Hematopoietic multipotent progenitor cell treated with erythropoietin and hydrocortisone succinate and interleukin-3 and kit ligand, for 8 days (in vitro differentiated cells): ENCODE measurements around the gene ETV3.
"Not testable (repeated sequence)": the region's sequence is repeated elsewhere in the genome, so short reads cannot be mapped to it uniquely, and the experiment has no call there.

Source experiments
- DNase-seq: peaks from one replicate; pipeline ENCODE4 v3.0.0-alpha.2; 2015

Gene ETV3

DNA sequence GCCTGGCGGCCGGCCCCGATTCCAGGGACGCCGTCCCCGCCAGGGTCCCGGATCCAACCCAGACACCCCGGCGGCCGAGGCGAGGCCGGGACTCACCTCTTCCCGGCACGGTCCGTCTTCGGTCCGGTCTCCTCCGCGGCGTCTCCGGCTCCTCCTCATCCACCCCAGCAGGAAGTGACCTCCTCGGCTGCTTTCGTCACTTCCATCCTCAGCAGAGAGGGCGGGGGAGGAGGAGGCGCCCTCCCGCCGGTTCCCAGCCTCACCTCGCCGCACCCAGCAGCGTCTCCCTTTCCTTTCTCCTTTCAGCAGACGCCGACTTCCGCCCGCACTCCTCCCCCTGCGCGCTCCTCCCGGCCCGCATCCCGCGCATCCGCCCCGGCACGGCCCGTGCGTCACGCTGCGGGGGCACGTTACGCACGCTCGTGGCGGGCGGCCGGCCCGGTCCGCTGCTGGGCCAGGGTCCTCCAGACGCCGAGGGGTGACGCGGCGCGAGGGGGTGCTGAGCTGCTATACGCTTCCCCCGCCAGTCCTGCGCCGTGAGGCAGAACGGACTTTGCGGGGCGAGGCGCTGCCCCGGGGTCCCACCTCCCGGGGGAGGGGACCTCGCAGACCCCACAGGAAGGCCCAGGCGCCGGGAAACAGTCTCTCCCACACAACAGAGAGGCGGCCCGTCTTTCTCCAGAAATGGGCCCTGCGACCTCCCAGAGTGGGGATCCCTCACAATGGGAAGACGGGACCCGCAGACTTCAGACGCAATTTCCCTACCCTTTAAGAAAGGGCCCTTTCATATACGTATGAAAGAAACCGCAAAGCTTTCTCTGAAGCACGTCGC lies at the start of gene ETV3:
ETV3 (minus strand) TSS at position 176 of the 832 bp plus-strand sequence. CDS start 2,043 bp downstream, outside the sequence.
- DNase-seq = peak; percentile 90

DNA sequence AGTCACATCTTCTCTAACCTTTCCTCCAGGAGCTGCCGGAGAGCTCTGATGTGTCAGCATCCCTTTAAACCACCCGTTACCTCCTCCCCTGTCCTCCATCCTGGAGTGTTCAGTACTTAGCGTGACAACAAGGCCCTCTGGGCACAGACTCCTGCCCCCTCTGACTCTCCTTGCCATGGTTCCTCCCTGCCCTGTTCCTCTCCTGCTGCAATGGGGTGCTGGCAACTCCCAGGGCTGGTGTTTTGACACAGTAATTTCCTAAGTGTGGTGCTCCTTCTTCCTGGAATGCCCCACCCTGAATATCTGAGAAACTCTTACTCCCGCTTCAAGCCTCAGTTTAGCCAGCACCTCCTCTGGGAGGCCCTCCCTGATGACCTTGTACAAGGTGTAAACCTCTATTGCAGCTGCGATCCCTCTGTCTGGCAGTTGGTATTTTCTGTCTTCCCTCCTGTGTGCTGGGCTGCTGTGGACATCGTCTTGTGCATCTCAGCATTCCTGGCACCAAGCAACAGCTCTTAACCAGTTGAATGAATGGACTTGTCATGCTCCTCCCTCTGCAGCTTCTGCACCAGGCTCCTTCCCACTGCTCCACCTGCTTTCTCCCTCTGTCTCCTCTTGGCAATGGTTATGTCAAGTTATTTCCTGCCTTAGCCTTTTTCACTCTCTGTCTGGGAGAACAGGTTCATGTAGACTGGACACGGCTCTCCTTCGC lies 48.2 kb upstream of the ETV3 start:
- no peak for DNase-seq

DNA sequence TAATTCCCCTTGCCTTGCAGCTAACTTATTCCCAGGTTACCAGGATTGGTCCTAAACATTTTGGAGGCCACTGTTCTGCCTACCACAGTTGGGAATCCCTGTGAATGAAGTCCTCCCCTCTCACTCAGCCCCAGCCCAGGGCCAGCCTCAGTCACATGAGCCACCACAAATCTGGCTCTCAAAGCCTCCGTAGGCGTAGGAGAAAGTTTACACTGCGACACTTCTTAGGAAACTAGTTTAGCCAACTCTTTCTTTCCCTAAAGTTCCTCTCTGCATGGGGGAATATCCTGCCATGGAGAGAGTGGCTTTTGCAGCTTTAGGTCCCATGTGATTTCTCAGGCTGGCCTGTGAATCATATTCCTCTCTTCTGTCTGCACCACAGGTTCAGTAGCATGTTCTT lies 45.7 kb upstream of the ETV3 start:
- DNase-seq = no peak

DNA sequence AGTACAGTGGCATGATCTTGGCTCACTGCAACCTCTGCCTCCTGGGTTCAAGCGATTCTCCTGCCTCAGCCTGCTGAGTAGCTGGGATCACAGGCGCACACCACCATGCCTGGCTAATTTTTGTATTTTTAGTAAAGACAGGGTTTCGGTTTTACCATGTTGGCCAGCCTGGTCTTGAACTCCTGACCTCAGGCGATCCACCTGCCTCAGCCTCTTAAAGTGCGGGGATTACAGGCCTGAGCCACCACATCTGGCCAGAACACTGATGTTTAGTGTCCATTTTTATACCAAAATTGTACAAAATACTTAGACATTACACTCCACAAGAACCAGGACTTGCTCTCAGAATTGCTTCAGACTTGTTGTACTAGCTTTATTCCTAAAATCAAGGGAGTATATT lies 44.2 kb upstream of the ETV3 start:
- DNase-seq = not testable (repeated sequence)

DNA sequence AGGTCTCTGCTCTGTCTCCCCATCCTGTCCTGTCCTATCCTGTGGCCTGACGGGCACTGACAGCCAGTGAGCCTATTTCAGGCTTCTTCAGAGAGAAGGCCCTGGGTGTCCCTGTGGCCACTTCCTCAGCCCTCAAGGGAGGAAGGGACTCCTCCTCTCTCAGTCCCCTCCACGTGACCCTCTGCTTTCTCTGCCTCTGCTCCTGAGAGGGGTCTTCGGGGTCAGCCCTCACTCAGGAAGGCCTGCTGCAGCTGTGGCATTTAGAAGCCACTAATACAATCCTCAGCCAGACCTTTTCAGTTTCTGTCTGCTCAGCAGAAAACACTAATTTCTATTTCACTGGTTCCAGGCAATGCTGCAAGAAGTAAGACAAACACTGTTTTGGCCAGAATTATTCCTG lies 43.6 kb upstream of the ETV3 start:
- DNase-seq = no peak

DNA sequence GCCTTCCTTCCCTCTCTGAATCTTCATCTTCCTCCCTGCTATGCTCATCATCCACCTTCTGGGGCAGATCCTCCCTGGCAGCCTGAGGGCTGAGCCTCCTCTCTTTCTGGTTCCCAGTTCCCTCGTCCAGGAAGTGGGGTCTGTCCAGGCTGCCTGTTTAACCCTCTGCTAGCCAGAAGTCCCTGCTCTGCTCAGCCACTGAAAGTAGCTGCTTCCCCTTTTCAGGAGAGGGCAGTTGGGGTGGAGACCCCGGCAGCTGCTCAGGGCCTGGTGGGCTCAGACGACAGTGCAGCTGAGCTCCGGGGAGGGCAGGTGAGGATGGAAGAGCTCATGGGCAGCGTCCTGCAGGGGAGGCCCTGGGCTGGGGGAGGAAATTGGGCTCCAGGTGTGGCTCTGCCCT lies 43.1 kb upstream of the ETV3 start:
- no peak for DNase-seq

DNA sequence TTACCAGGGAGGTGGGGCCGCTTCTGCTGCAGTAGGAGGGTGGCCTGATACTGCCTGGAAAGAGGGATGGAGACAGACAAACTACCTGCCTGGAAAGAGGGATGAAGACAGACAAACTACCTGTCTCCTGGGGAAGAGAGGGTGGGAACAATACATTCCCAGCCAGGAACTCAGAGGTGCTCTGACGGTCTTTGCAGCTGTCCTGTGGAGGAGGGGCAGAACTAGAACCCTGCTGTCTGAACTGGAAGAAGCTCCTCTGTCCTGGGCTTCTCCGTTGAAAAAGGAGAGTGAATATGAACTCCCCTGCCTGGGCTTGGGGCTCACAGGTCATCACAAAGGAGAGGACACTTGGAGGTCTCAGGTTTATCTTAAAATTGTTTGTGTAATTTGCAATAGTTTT lies 40.3 kb upstream of the ETV3 start:
- DNase-seq = no peak

DNA sequence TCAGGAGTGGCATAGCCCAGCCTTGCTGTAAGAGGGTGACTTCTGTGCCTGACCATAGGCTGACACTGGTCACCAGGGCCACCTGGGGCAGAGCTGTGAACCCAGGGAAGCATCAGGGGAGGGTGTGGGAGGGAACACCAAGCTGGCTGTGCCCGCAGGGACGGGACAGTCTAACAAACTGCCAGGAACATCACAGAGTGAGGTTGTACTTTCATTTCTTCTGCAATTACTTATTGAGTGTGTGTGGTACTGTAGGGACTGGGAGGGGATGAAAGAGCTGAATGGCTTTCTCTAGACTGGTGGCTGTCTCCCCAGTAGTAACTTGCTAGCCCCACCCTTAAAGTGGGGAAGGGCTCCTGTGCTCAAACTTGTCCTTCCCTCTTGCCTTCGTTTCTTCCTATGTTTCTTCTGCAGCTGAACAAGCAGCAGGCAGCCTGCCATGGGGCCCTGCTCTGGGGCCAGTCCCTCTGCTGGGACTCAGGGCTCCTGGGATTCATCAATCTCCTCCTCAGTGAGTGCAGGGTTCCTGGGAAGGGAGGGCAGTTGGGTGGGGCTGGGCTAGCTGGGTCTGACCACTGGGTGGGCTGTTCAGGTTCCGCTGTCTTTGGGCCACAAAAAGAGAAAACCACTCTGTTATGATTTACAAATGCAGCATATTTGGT lies 39.7 kb upstream of the ETV3 start:
- no peak for DNase-seq

DNA sequence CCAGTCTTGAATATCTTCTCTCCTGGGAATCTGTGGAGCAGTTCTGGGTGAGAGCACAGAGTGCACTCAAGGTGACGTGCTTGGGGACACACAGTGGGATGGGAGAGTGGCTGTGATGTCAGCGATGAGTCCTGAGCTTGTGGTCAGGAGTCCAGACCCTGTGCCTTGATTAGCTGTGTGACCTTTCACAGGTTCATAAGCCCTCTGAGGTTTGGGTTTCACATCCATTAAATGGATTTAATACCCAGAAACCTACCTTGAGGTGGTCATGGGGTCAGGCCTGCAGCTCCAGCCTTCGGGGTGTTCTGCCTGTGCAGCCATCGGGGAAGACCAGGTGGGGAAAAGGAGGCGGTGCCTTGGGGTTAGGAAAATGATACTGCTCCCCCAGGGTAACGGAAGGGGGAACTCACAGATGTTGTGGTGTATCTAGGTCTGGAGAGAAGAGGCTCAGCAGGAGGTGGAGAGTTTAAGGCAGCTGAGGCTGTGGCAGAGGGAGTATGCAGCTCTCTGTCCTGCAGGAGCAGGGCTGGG lies 38.5 kb upstream of the ETV3 start:
- no peak for DNase-seq

DNA sequence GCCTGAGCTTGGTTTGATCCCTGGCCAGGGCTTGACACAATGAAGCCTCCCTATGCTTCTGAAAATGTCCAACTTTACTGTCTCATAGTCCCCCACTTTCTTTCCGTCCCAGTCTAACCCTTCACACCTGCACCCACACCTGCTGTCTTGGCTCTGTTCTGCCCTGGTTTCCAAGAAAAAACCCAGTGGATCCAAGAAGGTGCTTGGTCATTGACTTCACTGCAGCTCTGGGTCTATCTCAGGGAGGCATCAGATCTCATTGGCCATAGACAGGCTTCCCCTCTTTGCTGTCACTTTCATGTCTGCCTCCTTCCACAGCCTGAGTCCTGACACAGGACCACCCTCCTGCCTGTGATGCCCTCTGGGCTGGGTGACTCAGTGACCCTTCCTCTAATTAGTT lies 37.8 kb upstream of the ETV3 start:
- no peak for DNase-seq

DNA sequence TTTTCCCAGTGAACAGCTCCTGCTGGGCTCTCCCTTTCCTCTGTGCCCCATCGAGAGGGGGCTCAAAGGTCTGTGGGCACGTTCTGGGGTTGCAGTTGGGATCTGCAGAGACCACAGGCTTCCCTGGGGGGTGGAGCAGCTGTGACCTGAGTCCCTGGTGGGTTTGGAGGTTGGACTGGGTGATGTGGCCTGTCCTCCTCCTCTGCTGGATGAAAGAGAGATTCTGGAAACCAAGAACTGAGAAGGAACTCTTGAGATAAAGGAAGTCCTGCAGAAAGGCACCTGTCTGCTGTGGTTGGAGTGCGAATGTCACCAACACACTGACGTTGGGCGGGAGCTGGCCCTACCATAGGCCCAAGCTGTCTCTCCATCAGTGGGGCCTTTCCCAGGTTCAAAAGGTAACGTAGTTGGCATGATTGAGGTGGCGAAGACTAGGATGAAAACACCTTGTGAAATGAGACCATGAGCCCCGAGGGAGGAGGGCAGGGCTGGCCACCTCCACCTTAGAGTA lies 35.8 kb upstream of the ETV3 start:
- DNase-seq = no peak

DNA sequence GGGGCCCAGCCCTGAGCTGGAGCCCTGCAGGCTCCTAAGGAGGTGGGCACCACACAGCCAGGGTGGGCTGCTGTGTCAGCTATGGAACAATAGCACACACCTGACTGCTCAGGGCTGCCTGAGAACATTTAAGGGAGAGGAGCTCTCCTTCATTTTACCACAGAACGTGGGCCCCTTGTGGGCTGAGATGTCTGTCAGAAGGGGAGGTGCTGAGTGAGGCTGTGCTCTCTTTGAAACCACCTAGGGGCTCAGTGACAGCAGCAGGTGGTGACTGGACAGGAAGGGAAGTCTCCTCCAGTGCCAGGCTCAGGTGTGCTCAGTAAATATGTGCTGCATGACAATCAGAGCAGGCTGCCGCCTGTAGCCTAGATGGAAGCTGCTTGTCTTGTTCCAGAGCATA lies 35.0 kb upstream of the ETV3 start:
- DNase-seq = not testable (repeated sequence)

DNA sequence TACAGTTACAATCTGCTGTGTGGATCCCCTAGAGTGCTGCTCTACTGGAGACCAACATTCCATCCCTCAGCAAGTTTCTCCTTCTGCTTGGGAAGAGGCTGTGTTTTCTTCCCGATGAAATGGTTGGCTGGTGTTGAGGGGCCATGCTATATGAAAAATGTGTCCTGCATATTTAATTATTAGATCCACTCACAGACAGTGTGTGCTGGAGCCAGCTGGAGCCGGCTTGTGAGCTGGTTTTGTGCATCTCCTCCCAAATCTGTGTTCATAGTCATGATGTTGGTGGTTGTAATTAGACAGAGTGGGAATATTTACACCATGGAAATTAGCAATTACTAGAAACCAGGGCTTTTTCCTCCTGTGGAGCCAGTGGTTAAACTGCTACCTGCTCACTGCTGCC lies 34.4 kb upstream of the ETV3 start:
- not testable (repeated sequence) for DNase-seq

DNA sequence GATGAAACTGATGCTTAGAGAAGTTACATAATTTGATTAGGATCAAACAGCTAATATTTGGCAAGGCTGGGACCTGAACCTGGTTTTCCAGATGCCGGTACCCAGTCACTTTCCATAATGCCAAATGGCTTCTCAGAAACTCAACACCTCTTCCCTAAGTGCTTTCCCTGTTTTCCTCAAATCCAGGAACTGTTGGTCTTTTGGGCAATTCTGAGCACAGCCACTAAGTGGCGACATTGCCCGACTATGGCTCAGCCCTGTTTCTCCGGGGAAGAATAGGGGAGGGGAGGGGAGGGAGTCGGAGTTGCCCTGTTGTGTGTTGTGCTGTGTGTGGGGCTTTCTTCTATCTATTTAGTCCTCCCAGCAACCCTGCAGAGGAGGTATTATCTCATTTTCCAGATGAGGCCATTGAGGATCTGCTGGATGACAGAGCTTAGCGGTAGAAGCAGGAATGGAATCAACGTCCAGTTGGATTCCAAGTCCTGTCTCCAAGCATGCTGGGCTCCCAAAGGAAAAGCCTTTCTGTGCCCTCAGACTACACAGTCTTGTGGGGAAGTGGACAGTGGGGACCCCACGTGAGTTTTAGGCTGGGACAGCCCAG lies 33.8 kb upstream of the ETV3 start:
- DNase-seq = not testable (repeated sequence)

DNA sequence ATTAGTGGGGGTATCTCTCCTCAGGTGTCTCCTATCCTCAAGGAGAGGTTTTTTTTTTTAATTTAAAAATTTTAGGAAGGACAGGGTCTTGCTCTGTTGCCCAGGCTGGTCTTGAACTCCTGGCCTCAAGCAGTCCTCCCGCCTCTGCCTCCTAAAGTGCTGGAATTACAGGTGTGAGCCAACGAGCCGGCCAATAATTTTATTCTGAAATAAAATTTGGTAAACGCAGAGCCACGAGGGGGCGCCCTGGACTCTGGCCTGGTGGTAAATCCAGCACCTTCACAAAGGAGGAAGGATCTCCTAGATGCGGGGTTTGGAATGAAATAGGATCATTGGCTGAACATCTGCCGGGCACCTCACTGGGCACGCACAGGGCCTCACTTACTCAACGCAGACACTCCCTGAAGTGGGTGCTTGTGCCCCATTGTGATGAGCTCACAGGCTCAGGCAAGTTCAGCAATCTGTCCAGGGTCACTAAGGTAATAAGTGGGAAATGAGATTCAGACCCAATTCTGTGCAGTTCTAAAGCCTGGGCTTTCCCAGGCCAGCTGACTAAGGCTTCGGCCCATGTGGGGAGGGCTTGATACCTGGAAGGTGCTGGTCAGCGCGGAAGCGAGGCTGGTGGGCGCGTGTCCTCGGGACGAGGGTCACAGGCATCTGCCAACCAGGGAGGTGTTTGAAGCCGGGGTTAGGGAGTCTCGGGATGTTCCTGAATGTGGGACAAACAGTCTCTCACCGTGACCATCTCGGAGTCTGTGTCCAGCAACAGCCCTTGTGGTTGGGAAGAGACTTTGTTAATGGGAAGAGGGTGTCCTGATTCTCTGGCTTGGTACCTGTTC lies 32.7 kb upstream of the ETV3 start:
- DNase-seq = peak; percentile 56

DNA sequence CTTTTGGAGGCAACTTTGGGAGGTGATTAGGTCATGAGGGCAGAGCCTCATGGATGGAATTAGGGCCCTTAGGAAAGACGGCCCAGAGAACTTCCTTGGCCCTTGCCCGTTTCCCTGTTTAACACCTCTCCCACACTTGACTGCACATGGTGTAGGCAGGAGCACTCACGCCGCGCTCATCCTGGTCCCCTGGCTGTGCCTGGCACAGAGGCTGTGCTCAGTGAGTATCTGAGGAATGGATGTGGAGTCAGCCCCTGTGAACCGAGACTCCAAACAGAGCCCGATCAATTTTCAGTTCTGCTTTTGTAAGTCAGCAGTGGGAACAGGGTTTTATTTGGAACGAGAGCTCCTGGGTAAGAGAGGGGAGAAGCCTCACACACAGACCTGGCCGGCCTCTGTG lies 29.8 kb upstream of the ETV3 start:
- no peak for DNase-seq

DNA sequence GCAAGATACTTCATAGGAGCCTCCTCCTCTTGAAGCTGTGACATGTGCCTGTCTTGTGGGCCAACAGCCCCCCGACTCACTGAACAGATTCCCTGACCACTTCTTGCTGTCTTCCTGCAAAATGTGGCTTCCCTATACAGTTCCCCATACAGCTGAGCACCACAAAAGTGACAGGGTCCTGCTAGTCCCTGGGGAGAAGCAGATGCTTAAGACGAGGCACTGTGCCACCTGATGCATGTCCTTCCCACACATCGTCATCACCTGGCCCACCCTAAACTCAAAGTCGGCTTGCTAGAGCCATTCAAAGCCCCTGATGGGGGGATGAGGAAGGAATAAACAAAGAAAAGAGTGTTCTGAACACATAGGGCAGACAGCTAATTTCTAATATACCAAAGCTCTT lies 29.2 kb upstream of the ETV3 start:
- no peak for DNase-seq

DNA sequence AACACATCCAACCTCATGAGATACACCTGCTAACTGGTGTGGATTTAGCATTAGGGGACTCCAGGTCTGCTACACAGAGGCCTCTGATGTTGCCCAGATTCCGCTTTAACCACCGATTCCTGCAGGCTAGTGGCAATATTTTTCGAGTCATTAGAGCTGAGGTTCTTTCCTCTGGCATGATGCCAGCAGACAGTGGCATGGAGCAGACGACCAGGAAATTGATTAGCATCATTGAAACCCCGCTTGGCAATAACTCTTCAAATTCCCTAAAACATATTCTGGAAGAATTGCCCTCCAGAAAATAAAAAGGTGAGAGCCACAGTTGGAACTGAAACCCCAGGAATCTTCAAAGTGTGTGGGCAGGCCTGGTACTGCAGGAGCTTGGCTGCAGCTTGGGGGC lies 28.4 kb upstream of the ETV3 start:
- DNase-seq = no peak

DNA sequence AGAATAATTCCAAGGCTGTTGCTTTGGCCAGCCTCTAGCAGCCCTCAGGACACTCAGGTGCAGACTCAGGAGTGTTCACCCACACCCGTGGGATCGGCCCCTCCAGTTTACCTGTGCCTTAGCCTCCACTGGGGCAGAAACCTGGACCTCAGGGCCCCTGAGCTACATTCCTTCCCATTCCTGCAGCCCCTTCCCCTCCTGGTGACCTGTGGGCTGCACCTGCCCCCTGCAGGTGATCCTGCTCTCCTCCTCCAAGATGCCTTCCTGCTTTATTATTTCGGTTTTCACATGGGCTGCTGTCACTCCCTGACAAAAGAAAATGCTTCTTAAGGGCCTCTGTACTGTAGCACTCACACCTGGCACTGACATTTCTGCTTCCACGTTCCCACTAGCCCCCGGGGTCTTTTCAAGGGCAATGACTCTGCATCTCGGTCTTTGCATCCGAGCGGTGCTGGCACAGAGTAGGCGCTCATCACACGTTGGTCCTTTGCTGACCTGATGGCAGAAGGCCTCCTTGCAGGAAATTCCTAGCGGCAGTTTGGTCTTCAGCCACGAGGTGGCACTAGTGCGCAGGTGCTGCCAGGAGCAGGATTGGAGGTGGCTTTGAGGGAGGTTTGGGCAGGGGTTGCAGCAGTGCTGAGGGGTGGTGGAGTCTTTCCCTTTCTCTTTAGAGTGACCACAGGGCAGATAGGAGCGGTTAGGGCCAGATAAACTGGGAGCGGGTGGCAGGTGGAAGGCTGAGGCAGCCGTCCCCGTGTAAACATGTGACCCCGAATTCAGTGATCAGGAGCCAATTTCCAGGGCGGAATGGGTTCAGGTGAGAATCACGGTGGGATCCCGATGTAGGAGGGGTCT lies 25.3 kb upstream of the ETV3 start:
- DNase-seq = peak; percentile 70

DNA sequence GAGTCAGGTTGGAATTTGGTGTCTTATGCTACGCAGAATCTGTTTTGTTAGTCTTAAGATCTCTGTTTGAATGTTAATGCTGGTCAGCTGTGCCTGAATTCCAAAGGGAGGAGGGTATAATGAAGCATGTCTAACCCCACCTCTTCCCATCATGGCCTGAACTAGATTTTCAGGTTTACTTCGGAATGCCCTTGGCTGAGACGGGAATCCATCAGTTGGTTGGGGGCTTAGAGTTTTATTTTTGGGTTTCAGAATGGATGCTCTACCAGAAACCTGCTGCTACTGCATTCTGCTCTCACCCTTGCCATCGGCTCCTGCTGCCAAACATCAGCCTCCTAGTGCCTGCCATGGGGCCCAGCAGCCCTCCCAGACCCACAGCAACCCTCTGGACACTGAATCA lies 24.1 kb upstream of the ETV3 start:
- DNase-seq = no peak

DNA sequence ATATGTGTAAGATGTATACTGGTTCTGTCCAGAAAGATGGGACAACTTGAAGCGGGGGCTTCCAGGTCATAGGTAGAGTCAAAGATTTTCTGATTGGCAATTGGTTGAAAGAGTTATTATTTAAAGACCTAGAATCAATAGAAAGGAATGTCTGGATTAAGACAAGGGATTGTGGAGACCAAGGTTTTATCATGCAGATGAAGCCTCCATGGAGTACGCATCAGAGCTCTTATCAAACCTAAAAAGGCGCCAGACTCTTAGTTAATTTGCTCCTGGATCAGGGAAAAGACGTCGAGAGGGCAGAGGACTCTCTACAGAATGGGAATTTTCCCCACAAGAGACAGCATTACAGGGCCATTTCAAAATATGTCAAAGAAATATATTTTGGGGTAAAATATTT lies 23.7 kb upstream of the ETV3 start:
- no peak for DNase-seq
